Neuron (in vitro differentiated cells): ENCODE measurements around the gene KCTD4.

ENCODE experiments used
- H2AFZ ChIP-seq: one replicate; pipeline ENCODE4 v1.6.1; 2013; ENCODE audit warnings: low read depth, mild to moderate bottlenecking, inconsistent platforms, low read length, moderate library complexity
- H3K27me3 ChIP-seq: one replicate; pipeline ENCODE4 v1.6.1; 2013; ENCODE audit warnings: low read length; ENCODE audit not compliant: insufficient read depth
- H3K36me3 ChIP-seq: one replicate; pipeline ENCODE4 v1.6.1; 2013; ENCODE audit warnings: low read length; ENCODE audit not compliant: insufficient read depth
- H3K4me1 ChIP-seq: one replicate; pipeline ENCODE4 v1.6.1; 2013; ENCODE audit warnings: low read length; ENCODE audit not compliant: insufficient read depth
- H3K4me3 ChIP-seq: 2 replicates; pipeline ENCODE4 v1.5.1; 2013; ENCODE audit warnings: mild to moderate bottlenecking, low read length, moderate library complexity
- H3K9me3 ChIP-seq: one replicate; pipeline ENCODE4 v1.6.1; 2013; ENCODE audit warnings: low read length

The KCTD4 gene

DNA sequence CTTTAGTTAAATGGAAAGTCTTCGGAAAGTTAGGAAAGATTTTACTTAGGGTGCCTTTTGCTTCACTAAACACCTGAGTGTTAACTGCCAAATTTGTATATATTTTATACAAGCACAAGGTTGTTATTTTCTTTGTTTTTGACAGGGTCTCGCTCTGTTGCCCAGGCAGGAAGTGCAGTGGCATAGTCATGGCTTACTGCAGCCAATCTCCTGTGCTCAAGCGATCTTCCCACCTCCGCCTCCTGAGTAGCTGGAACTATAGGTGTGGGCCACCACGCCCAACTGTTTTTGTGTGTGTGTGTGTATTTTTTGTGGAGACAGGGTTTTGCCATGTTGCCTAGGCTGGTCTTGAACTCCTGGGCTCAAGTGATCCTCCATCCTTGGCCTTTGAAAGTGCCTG, 16.2 kb downstream of the KCTD4 start:
- H3K9me3 ChIP-seq = no peaks in the 10 kb centered on the region
- H2AFZ ChIP-seq = no peak overlapping the region
- no peak overlapping the region for H3K4me3 ChIP-seq
- peaks cover 9% of the 10 kb centered on the region for H3K36me3 ChIP-seq
- H3K4me1 ChIP-seq = no peaks in the 10 kb centered on the region
- H3K27me3 ChIP-seq = no peaks in the 10 kb centered on the region

DNA sequence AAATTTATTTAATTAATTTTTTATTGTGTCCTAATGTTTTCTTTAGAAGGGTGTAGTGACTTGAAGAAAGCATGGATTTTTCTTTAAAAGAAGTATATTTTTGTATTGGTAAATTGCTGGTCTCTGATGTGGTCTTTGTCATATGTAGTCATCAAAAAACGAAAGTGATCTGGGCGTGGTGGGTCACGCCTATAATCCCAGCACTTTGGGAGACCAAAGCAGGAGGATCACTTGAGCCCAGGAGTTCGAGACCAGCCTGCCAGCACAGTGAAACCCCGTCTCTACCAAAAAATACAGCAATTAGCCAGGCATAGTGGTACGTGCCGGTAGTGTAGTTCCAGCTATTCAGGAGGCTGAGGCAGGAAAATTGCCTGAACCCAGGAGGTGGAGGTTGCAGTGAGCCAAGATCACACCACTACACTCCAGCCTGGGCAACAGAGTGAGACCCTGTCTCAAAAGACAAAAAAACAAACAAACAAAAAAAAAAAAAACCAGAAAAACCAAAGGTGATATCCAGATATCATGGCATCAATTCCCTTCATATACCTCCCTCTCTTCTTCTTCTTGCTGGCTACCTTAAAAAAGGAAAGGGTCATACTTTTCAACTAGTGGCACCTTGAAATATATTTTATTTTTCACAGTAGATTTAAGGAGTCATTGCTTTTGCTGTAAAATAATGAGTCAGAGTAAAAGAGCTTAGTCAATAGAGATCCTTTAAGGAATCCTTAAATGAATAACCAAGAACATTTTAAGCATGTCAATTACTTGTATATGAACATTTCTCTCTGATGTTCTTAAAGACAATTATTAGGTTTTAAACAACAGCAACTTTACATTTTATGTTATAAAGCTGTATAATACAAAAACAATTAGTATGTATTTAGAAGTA, 19.9 kb downstream of the KCTD4 start:
- Histone ChIP-seq H3K4me1 (no peaks in the 10 kb centered on the region), H3K4me3 (no peak overlapping the region), H3K9me3 (no peaks in the 10 kb centered on the region), H2AFZ (no peak overlapping the region), H3K27me3 (no peaks in the 10 kb centered on the region), H3K36me3 (peaks cover 12% of the 10 kb centered on the region)

DNA sequence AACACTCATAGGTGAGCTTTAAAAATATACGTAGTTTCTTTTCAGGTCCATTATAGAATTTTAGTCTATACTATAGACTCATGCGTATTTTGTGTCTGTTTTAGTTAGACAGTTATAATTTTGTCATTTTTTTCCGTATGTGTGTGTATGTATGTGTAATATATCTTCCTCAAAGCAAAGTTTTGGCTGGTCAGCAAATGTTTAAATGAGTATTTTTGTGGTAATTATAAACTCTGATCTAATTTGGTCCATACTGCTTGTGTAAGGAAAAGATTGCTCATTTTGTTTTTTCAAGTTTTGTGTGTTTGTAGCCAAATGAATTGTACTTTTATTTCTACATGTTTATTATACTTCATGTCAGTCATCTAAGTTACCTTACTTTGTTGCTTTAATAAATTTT, 20.5 kb downstream of the KCTD4 start:
- no peak overlapping the region for H2AFZ ChIP-seq
- no peaks in the 10 kb centered on the region for H3K4me1 ChIP-seq
- peaks cover 12% of the 10 kb centered on the region for H3K36me3 ChIP-seq
- no peak overlapping the region for H3K4me3 ChIP-seq
- no peaks in the 10 kb centered on the region for H3K27me3 ChIP-seq
- H3K9me3 ChIP-seq = no peaks in the 10 kb centered on the region

DNA sequence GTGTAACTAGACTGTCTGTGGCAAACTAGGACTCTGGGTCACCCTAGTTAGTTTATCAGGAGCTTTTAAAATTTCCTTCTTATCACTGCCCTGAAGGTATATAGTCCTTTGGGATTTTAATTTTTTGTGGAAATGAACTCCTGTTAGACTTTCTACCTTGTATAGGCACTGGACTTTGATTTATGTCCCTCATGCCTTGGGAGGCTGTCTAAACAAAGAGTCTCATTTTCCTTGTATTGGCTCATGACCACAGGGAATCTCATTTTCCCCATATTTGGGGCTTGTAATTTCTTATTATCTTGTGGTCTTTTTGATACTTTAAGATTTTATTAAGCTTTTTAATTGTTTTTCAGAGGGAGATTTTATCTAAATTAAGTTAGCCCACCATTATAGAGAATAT, 21.4 kb downstream of the KCTD4 start:
- Histone ChIP-seq H3K9me3 (no peaks in the 10 kb centered on the region), H2AFZ (no peak overlapping the region), H3K4me1 (no peaks in the 10 kb centered on the region), H3K27me3 (no peaks in the 10 kb centered on the region), H3K4me3 (no peak overlapping the region), H3K36me3 (peaks cover 11% of the 10 kb centered on the region)

DNA sequence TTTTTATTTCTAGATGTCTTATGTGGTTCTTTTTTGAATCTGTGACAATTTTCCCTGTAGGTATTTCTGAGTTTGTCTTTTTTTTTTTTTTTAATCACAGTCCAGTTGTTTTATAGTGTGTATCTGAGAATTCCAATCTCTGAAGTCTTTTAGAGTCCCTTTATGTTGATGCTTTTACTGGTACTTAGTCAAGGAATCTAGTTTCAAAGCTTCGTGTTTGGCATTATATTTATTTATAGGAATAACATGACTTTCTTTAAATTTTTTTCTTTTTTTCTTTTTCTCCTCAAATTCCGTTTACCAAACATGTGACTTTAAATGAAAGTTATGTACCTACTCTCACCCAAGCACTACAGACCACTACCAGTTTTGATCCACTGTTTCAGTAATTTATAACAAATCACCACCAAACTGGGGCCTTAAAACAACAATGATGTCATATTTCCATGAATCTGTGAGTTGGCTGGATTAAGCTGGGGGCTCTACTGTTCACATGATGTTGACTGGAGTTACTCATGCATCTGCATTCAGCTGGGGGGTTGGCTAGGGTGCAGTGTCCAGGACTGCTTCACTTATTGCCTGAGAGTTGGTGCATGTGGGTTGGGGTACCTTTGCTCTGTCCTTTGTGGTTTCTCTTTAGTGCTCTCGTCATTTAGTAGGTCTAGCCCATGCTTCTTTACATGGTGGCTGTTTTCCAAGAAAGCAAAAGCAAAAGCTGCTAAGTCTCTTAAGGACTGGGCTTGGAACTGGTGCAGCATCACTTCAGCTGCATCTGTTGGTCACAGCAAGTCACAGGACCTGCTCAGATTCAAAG, 22.3 kb downstream of the KCTD4 start:
- Histone ChIP-seq H3K4me3 (no peak overlapping the region), H2AFZ (no peak overlapping the region), H3K9me3 (no peaks in the 10 kb centered on the region), H3K27me3 (no peaks in the 10 kb centered on the region), H3K4me1 (no peaks in the 10 kb centered on the region), H3K36me3 (peaks cover 13% of the 10 kb centered on the region)

DNA sequence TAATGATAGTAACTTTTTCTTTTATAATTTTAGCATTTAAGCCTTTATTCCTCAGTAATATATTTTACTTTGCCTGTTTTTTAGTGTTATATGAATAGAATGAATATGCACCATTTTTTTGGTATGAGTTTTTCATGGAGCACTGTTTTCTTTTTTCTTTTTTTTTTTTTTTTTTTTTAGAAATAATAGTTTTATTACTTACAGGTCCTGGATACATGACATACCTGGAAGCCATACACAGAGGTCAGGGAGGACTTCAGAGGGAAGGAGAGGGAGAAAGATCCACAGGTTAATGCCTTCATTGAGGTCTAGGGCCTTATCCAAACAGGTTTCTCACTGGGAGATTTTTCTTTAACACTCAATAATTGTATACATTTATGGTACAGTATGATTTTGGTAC, 26.4 kb downstream of the KCTD4 start:
- H3K36me3 ChIP-seq = peaks cover 11% of the 10 kb centered on the region
- H3K4me3 ChIP-seq = no peak overlapping the region
- H3K27me3 ChIP-seq = no peaks in the 10 kb centered on the region
- no peaks in the 10 kb centered on the region for H3K9me3 ChIP-seq
- H2AFZ ChIP-seq = no peak overlapping the region
- no peaks in the 10 kb centered on the region for H3K4me1 ChIP-seq

DNA sequence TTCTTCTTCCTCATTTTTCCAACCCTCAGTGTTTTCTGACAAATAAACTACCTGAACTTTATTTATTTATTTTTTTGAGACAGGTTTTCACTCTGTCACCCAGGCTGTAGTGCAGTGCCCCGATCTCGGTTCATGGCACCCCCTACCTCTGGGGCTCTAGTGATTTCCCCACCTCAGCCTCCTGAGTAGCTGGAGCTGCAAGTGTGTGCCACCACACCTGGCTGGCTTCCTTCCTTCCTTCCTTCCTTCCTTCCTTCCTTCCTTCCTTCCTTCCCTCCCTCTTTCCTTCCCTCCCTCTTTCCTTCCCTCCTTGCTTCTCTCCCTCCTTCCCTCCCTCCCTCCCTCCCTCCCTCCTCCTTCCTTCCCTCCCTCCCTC, 32.3 kb downstream of the KCTD4 start:
- Histone ChIP-seq H3K4me1 (no peaks in the 10 kb centered on the region), H3K9me3 (no peaks in the 10 kb centered on the region), H3K4me3 (no peak overlapping the region), H3K36me3 (peaks cover 12% of the 10 kb centered on the region), H2AFZ (no peak overlapping the region), H3K27me3 (no peaks in the 10 kb centered on the region)

DNA sequence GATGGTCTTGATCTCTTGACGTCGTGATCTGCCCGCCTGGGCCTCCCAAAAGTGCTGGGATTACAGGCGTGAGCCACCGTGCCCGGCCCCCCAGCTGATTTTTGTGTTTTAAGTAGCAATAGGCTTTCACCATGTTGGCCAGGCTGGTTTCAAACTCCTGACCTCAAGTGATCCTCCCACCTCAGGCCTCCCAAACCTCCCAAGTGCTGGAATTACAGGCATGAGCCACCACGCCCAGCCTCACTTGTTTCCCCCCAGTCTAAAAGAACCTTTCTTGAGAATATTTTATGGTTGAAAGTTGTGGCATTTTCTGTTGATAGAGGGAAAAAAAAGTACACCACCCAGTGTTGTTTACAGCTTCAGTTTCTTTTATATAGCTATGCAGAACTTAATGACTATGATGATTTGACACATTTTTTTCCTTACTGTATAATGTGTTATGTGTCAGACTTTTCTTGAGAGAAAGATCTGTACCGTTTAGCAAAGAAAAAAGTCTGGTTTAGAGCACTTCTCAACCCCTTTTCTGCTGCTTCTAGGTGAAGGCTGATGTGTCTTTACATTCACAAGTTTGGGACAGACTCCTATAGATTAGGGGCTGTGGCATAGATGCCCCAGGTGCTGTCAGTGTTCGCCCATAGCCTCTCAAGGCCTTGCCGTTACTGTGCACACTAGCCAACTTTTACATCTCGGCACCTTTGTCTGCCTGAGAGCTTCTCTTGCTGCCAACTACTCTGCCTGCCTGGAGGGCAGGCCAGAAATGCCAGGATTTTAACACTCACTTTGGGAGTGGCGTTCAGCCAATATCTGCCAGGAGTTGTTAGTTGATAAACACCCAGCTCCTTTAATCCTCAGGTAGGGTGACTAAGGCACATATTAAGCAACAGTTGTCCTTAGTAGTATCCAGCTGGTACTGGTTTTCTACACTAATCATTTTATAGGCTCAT, 33.0 kb downstream of the KCTD4 start:
- Histone ChIP-seq H3K9me3 (no peaks in the 10 kb centered on the region), H3K36me3 (peaks cover 15% of the 10 kb centered on the region), H3K4me3 (no peak overlapping the region), H2AFZ (no peak overlapping the region), H3K27me3 (no peaks in the 10 kb centered on the region), H3K4me1 (no peaks in the 10 kb centered on the region)

DNA sequence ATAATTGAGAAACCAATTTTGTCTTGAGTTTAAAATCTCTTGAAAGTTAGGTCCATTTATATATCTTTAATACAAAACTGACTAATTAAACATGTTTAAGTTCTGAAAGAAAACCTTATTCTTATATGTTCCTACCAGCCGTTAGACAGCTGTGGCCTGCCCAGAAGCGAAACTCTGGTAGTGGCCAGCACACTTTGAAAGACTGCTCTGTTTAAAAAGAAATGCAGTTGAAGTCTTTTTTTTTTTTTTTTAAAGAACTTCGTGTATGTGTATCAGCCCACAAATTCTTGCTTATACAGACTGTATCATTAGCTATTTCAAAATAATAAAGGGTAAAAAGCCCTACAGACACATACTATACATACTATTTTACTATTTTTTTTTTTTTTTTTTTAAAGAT, 34.0 kb downstream of the KCTD4 start:
- no peak overlapping the region for H3K4me3 ChIP-seq
- H2AFZ ChIP-seq = no peak overlapping the region
- H3K4me1 ChIP-seq = no peaks in the 10 kb centered on the region
- H3K9me3 ChIP-seq = no peaks in the 10 kb centered on the region
- peaks cover 12% of the 10 kb centered on the region for H3K36me3 ChIP-seq
- H3K27me3 ChIP-seq = no peaks in the 10 kb centered on the region

DNA sequence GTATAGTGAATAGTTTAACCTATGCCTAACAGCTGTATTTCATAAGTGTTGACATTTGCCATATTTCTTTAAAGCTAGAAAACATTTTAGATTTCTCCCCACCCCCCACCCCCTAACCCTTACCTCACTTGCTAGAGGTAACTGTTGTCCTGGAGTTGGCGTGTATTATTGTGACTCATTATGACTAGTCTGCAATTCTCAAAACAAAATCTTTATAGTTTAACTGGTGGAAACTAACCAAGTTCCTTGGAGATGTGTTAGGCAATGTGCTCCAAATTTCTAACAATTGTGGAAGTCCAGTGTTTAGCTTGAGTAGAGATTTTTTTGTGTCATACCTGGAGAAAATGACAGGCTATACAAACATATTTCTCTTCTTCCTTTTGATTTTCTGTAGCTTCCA, 38.0 kb downstream of the KCTD4 start:
- no peak overlapping the region for H2AFZ ChIP-seq
- peaks cover 18% of the 10 kb centered on the region for H3K36me3 ChIP-seq
- H3K4me3 ChIP-seq = no peak overlapping the region
- H3K4me1 ChIP-seq = no peaks in the 10 kb centered on the region
- H3K27me3 ChIP-seq = no peaks in the 10 kb centered on the region
- H3K9me3 ChIP-seq = no peaks in the 10 kb centered on the region

DNA sequence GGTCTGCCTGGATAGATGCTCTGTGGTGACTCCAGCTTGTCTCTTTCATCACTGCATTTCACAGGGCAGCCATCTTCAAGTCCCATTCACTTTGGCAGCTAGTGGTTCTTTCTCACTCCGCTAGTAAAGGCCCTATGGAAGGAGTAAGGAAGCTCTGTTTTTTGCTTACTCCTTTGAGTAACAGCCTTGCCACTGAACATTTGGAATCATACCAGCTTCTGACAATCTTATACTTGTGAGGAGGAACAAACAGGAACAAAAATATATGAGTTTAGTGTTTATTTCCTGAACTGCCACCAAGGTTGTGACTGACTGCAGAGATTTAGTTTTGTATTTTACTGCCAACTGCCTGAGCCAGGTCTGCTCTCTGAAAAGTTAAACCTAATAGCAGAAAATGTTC, 38.7 kb downstream of the KCTD4 start:
- no peaks in the 10 kb centered on the region for H3K9me3 ChIP-seq
- no peak overlapping the region for H2AFZ ChIP-seq
- H3K4me1 ChIP-seq = no peaks in the 10 kb centered on the region
- no peaks in the 10 kb centered on the region for H3K27me3 ChIP-seq
- no peak overlapping the region for H3K4me3 ChIP-seq
- H3K36me3 ChIP-seq = peaks cover 18% of the 10 kb centered on the region

DNA sequence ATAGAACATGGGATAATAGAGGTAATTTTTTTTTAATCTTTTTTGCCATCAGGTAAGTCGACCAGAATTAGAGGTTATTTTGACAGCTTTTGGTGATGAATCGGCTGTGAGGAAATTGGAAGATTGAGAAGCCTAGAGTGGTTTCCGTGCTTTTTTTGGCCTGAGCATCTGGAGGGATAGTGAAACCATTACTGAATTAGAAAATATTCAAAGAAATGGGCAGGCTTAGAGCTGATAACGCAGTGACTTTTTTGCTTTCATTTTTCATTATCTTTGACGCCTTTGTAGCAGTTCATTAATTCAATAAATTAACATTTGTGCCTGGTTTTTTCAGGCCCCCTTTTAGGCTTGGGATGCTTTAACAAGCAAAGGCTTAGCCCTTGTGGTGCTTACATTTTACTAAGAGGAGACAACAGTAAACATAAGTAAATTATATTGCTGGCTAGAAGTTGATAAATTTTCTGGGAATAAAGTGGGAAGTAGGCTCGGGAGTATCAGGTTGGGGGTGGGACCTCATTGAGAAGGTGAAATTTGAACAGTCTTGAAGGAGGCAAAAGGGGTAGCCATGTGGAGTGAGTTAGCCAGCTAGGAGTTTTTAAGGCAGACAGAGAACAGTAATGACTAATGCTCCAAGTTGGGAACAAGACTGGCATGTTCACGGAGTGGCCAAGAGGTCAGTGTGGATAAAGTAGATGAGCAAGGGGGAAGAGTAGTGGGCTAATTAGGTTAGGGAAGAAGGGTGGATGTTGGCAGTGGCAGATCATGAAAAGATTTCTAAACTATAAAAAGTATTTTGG, 44.1 kb downstream of the KCTD4 start:
- H3K4me3 ChIP-seq = no peak overlapping the region
- H3K36me3 ChIP-seq = peaks cover 30% of the 10 kb centered on the region
- H2AFZ ChIP-seq = no peak overlapping the region
- H3K4me1 ChIP-seq = no peaks in the 10 kb centered on the region
- no peaks in the 10 kb centered on the region for H3K9me3 ChIP-seq
- H3K27me3 ChIP-seq = no peaks in the 10 kb centered on the region
